GM21717 (cell line): ENCODE results near the gene SLC35D3.
"Not testable (repeated sequence)": the region's sequence is repeated elsewhere in the genome, so short reads cannot be mapped to it uniquely, and the experiment has no call there.

Source experiments
- ATAC-seq: cut with Tn5 transposase; IDR thresholded peaks from one replicate; pipeline ENCODE4 v1.9.1; 2021; ENCODE audit warnings: mild to moderate bottlenecking, moderate library complexity; ENCODE audit not compliant: unreplicated experiment

Gene SLC35D3, protein sequence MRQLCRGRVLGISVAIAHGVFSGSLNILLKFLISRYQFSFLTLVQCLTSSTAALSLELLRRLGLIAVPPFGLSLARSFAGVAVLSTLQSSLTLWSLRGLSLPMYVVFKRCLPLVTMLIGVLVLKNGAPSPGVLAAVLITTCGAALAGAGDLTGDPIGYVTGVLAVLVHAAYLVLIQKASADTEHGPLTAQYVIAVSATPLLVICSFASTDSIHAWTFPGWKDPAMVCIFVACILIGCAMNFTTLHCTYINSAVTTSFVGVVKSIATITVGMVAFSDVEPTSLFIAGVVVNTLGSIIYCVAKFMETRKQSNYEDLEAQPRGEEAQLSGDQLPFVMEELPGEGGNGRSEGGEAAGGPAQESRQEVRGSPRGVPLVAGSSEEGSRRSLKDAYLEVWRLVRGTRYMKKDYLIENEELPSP

DNA sequence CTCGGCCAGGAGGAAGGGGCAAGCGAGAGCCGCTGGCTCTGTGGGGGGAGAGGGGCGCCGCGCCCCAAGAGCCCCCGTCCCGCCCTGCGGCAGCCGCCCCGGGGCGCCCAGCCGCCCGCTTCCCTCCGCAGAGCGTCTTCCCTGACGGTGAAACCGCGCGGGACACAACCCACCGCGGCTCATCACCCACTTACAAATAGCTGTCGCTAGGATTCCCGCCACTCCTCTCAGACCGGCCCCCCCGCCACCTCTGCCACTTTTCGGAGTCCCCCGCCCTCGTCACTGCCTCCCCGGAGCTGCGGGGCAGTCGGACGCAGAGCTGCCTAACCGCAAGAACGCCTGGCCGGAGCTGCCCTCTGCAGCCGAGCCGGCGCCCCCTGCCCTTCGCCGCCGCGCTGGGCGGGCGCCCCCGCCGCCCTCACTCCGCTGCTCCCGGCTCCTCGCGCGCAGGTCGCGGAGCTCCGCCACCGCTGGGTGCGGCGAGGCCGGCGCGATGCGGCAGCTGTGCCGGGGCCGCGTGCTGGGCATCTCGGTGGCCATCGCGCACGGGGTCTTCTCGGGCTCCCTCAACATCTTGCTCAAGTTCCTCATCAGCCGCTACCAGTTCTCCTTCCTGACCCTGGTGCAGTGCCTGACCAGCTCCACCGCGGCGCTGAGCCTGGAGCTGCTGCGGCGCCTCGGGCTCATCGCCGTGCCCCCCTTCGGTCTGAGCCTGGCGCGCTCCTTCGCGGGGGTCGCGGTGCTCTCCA is at the start of gene SLC35D3:
Gene SLC35D3 (plus strand): TSS at position 366 of the 749 bp plus-strand sequence. CDS start 128 bp downstream, at position 494.
- no peak for ATAC-seq

DNA sequence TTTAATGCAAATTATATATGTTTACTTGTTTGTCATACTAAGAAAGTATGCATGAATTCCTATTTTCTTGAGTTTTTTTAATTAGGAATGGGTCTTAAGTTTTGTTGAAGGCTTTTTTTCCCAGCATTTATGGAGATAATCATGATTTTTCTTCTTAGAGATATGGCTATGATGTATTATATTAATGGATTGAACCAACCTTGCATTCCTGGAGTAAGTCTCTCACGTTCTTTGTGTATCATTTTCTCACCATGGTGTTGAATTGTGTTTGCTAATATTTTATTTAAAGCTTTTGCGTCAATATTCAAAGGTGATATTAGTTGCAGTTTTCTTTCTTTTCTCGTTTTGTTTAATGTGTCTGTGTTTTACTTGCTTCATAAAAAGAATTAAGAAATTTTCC is 48.4 kb upstream of the SLC35D3 start:
- no peak for ATAC-seq

DNA sequence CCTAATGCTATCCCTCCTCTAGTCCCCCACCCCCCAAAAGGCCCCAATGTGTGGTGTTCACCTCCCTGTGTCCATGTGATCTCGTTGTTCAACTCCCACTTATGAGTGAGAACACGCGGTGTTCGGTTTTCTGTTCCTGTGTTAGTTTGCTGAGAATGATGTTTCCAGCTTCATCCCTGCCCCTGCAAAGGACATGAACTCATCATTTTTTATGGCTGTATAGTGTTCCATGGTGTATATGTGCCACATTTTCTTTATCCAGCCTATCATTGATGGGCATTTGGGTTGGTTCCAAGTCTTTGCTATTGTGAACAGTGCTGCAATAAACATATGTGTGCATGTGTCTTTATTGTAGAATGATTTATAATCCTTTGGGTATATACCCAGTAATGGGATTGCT is 45.6 kb upstream of the SLC35D3 start:
- not testable (repeated sequence) for ATAC-seq

DNA sequence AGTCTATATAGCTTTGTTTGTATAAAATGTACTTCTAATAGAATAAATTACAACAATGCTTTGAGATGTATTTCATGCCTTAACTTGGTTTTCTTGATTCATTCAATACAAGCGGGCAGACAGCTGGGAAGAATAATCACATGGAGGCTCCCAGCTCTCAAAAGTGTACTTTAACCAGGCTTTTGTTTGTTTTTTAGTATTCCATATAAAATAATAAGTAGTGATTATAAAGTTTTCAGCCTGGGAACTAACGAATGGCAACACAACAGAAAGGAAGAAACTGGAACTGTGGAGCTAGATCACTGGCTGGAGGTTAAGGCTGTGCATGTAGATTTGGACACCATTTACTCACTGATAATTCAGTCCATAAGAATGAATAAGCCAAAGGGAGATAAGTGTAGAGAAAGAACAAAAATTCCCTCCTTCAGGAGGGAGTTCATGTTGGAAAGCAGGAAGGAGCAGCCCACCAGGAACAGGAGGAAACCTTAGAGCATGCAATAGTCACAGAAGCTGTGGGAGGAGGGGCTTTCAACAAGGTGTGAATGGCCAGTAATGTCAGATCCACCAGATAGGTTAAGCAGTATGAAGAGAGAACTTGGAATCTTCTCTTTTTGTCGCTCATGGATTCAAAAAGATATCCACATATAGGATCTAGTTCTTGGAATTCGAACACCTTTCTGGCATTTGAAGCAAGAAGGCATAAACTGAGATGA is 41.2 kb upstream of the SLC35D3 start:
- ATAC-seq: no peak

DNA sequence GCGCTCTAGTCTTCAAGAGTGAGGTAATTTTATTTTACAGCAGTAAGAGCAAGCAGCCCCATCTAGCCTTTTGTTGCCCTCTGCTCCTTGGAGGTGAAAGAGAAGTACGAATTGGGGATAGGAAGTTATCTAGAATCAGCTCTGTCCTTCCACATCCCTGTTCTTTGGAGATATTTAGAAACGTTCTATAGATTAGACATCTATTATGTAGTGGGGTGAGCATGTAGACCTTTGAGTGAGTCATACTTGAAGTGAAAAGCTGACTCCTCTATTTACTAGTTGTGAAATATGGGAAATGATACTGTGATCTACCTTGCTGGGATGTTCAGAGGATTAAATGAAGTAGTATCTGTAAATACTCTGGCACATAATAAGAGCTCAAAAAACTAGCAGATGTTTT is 36.0 kb upstream of the SLC35D3 start:
- ATAC-seq: no peak

DNA sequence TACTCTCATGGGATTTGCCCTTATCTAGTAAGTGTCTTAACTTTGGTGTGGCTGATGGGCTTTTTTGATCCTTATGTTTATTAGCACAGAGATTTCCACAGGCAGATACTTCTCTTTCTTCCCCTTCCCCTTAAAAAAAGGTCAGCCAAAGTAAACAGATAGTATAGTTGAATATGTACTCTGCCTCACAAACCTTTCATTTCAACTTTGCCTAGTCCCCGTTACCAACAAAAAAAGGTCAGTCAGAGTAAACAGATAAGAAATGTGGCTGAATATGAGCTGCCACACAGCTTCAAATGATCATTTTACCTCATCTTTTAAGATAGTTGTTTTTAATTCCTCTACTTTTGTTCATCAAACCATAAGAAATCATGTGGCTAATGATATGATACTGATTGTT is 34.1 kb upstream of the SLC35D3 start:
- ATAC-seq: no peak

DNA sequence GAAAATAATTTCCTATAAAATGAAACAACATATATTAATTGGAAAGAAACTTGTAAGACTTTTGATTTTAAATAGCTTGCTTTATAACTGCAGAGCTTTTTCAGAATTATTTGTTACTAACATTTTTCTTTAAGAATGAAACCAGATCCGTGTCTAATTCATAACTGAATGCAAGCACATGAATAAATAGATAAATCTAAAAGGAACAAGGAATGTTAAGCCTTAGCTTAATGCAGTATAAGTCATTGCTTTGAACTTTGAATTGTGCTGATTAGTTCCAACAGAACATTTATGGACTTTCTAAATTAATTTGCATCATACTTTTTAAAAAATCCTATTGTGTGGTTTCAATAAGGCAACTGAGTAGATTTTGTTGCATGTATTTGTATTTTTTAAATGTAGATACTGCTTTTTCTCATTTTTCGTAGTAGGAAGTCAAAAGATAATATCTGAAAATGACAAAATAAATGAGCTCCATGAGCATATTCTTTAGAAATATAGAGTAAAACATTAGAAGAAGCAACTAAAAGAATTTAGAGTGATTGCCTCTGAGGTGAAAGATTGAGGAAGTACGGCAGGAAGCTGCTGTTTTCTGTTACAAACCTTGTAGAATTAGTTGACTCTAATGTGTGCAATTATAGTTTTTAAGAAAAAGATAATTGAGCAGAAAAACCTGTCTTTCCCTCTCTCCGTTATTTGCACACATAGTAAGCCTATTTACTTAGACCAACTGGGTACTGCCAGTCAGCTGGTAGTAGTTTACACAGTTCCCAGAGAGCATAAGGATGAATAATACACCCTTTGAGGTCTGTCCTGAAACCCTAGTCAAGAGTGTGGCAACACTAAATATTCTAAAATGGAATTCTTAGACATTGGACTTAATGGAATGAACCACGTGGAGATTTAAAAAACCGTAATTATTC is 32.6 kb upstream of the SLC35D3 start:
- ATAC-seq: no peak

DNA sequence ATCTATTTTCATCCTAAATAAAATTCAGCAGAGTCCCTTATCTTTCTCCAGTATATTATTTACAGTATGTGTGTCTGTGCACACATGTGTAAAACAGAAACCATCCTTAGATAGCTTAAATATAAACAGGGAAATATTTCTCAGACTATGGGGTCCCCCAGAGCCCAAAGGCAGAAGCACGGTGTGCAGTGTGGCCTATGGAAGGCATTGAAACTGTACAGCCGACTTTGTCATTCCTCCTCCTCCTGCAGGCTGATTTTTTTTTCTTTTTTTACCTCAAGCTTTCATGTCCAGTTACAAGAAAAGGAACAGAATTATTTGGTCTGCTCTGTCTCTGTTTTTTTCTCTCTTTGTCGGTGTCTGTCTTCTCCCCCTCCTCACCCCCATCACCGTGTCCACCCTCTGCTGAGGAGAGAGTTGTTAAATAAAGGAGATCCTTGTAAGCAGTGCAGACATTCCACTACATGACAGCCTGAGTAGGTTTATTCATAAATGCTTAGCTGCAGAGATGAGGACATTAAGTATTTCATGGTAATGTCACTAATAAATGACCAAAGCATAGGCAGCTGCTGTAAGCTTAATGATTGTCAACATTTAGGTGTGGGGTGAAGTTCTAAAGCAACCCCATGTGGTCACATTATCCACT is 31.8 kb upstream of the SLC35D3 start:
- no peak for ATAC-seq

DNA sequence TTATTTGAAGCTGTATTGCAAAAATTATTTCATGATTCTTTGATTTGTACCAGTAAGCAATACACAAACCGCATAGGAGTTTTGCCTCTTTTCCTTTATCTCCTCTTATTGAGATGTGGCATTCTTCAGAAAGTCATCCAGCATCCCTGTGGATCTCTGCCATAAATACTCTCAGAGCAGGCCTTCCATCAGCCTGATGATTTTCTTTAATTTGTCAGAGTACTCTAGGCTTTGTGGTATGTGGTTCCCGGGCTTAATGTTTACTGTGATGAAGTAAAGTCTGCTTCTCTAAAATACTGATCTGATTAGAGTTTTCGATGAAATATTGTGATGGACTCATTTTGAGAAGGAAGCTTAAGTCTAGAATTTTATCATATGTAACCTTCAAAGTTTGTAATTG is 31.1 kb upstream of the SLC35D3 start:
- ATAC-seq: no peak

DNA sequence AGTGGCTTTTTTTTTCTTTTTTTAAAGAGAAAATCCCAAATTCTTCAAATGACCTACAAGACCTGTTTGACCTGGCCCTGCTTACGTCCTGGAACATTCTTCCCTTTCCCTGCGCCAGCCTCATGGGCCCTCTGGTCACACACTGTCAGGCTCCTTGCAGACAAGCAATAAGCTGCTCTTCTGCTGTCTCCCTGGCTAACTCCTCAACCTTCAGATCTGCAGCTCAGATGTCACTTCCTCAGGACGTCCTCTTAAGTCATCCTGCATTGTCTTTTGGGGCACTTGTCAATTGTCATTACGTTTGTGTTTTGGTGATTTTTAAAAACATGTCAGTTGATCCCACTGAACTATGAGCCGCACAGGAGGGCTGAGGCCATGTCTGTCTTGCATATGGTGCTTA is 28.9 kb upstream of the SLC35D3 start:
- no peak for ATAC-seq

DNA sequence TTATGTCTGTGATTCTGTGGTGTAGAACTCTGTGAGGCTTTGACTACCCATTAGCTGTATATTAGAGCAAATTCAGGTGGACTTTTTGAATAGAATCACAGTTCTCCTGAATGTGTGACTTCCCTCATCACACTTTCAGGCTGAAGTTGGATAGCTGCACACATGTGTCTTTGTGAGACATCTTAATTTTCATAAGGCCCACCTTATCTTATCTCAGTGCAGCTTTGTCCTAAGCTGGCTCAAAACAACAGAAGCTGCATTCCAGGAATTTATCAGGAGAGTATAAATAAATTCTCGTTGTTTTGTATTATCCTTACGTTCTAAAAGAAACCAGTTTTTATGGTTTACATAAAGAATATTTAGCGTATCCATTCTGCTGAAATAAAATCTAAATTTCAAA is 26.2 kb upstream of the SLC35D3 start:
- ATAC-seq: no peak

DNA sequence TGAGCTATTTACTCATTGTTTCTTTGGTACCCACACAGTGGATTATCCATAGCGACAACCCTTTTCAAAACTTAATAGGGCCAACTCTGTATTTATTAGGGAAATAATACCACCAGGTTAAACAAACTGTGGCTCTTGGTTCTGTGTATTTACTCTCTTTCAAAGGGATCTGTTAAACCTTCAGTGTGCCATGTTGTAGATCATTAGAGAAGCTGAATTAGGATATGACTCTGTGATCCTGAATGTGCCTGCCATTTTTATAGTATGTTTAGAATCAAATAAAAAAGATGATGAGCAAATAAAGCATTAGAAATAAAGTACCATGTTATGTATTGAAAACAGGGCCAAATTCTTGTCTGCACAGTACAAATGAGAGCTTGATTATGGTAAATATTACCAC is 25.0 kb upstream of the SLC35D3 start:
- no peak for ATAC-seq

DNA sequence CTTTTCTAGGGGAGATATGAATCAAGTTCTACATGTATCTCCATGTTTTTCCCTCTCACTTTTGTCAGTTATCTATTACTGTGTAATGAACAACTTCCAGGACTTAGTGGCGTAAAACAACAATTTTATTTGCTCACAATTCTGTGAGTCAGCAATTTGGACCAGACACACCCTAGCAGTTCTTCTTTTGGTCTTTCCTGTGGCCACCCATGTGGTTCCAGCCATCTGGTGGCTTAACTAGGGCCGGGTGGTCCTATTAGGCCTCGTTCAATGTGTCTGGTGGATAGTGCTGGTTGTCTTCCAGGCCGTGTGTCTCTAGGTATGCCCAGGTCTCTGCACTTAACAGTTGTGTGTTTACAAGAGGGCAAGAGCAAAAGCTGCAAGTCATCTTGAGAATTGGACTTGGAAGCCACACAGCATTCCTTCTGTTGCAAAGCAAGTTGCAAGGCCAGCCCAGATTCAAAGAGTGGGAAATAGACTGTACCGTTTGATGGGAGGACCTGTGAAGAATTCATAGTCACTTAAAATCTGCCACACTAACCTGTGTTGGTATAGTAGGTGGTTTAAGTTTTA is 20.8 kb upstream of the SLC35D3 start:
- no peak for ATAC-seq

DNA sequence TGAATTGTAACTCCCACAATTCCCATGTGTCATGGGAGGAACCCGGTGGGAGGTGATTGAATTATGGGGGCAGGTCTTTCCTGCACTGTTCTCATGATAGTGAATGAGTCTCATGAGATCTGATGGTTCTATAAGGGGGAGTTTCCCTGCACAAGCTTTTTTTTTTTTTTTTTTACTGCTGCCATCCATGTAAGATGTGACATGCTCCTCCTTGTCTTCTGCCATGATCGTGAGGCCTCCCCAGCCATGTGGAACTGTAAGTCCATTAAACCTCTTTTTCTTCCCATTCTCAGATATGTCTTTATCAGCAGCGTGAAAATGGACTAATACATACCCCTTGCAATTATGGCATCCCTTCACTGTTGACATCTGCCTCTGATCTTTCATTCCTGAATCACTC is 17.6 kb upstream of the SLC35D3 start:
- not testable (repeated sequence) for ATAC-seq

DNA sequence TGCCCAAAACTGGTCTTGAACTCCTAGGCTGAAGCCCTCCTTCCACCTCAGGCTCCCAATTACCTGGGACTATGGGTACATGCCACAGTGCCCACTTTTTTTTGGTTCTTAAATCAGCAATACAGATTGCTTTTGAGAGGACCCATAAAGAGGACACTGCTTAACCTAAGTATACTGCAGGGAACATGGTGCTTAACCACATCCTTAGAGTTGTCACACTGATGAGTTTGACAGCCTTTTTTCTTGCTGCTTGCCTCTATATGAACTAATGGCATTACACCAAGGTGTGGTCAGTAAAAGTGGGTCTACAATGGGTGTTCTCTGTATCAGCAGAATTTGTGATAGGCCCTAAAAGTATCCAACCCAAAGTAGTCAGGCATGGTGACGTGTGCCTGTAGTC is 7.2 kb upstream of the SLC35D3 start:
- ATAC-seq: no peak

DNA sequence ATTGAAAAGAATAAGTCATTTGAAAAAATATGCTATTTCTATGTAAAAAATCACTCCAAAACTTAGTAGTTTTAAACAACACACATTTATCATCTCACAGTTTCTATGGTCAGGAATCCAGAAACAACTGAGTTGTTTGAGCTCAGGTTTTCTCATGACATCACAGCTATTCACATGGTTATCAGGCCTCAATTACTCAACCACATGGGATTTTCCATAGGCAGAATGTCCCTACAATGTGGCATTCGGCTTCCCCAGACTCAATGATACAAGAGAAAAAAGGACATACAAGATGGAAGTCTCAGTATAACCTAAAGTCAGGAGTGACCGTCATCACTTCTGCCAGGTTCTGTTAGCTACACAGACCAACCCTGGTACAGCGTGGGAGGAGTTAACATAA is 3.4 kb upstream of the SLC35D3 start:
- ATAC-seq: no peak

DNA sequence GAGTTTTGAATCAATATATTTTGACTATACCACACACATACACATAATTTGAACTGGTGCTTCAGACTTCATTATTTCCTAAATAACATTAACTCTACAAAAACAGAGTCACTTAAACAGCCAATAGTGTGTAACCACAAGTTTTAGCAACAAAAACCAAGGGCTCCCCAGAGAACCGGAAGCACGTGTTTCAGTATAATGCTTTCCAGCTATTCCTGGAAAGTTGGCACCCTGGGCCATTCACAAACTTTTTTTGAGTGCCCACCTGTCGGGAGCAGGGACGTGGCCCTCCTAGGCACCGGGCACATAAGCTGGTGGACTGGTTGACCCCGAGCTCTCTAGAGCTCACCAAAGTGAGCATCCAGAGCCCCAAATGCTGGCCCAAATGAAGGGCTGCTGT is 1.9 kb upstream of the SLC35D3 start:
- ATAC-seq: no peak

DNA sequence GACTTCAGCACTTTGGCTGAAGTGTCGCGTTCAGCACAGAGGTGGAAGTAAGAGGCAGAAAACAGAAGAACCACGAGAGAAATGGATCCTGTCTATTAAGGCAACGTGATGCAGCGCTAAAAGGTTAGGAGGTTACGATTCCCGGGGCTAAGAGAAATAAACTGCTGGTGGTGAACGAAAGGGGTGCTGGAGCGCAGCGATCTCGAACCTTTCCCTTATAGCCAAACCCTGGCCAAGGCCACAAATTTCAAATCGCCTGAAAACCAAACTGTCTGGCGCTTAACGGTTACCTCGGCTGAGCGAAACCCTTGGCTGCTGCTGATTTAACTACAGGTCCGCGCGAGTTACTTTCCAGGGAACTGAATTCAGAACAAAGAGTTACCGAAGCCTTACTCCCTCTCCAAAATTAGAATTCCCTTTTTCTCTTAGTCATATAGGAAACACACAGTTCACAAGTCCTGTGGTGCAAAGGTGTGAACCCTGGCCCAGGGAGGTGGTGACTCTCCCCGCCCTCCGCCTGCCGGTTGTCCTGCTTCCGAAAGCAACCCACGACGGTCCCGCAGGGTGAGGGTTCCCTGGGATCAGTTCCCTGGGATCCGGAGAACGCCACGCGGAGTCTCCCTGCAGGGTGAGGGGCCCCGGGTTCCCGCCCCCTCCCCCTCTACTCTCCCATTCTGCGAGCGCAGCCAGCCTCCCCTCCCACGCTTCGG is 1.3 kb upstream of the SLC35D3 start:
- ATAC-seq: no peak

DNA sequence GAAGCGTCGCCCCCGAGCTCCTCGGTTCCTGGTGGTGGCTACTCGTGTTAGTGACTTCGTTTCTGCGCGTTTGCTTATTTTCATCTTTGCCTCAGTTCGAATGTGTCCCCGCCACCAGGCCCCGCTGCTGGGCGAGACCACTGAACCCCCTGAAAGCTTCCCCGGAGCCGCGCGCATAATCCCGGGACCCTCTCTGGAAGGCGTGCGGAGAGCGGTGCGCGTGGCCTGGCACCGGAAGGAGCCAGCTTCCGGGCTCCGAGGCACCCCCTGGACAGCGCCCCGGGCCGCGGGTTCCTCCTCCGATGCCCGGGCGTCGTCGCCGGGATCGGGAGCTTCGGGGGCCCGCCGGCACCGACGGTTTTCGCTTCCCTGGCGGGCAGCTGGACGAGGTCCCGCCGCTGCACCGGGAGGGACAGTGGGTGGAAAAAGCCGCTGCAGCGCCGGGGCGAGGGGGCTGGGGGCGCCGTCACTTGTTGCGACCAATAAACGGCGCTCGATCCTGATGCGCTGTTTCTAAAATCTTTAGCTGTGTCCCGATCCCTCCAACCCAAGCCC is 643 bp upstream of the SLC35D3 start:
- no peak for ATAC-seq
